BJ (cell line): ENCODE data around the gene DLG5. TPM values are rescaled to one million over a fixed set of nuclear protein-coding genes. Genes with fewer than 3 reads are reported as not detected.

Experiments
- CTCF ChIA-PET: fragments of 350-600 bp; formaldehyde crosslinking; extraction: SDS; loops from one replicate; lab custom pipeline; 2021; ENCODE audit warnings: antibody characterized with exemption, inconsistent platforms; lab: Yijun Ruan, JAX
- POLR2A ChIA-PET: fragments of 300-600 bp; sonication (Branson Sonifier 250); formaldehyde crosslinking; extraction: SDS; loops from one replicate; lab custom pipeline; 2021; ENCODE audit warnings: antibody characterized with exemption; lab: Charles Lee
- DNase-seq: peaks from one replicate; pipeline ENCODE4 v3.0.0-alpha.2; 2011; ENCODE audit warnings: low read depth
- H3K27me3 ChIP-seq: 2 replicates; pipeline ENCODE4 v1.6.0; 2011; ENCODE audit warnings: low read length; ENCODE audit not compliant: control insufficient read depth, insufficient read depth
- H3K36me3 ChIP-seq: 2 replicates; pipeline ENCODE4 v1.5.1; 2011; ENCODE audit warnings: low read length; ENCODE audit not compliant: control insufficient read depth, insufficient read depth
- H3K4me3 ChIP-seq: 2 replicates; pipeline ENCODE4 v1.5.1; 2011; ENCODE audit warnings: low read depth, mild to moderate bottlenecking, control low read depth, low read length
- polyA plus RNA-seq: library from polyadenylated mRNA; depleted of rRNA; stranded (reverse); fragments of >200 nt; gene quantifications from 2 replicates; pipeline ENCODE4 v1.2.3, GENCODE V29; 2011
- TF ChIP-seq, protein P1 (sequence below): IDR thresholded peaks from 2 replicates; pipeline ENCODE4 v1.5.1; 2011; ENCODE audit warnings: low read depth, mild to moderate bottlenecking, control low read depth, inconsistent platforms, low read length, moderate library complexity; ENCODE audit not compliant: insufficient read depth

DLG5 gene
- polyA plus RNA-seq, 1 experiment: 21.9 TPM

DNA sequence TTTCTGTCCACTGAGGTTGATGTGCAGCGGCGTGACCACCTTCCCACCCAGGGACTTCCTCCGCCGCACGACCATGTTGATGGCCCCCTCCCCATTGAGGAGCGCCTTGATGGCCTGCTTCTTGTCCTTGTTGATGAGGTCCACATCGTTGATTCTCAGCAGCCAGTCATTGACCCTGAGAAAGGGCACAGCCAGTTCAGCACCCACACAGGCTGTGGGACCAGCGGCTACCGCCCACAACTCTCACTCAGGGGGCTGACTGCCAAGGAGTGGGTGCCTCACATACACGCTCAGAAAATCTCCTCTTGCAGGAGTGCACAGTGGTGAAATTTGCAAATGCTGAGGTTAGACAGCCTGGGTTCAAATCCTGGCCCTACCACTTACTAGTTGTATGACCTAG is 97.2 kb downstream of the DLG5 start:
- peaks cover 27% of the 10 kb centered on the region for H3K36me3 ChIP-seq
- H3K27me3 ChIP-seq: no peaks in the 10 kb centered on the region
- no peak for DNase-seq
- ChIA-PET POLR2A (no interaction called here), CTCF (no interaction called here)
- TF ChIP-seq, protein P1, sequence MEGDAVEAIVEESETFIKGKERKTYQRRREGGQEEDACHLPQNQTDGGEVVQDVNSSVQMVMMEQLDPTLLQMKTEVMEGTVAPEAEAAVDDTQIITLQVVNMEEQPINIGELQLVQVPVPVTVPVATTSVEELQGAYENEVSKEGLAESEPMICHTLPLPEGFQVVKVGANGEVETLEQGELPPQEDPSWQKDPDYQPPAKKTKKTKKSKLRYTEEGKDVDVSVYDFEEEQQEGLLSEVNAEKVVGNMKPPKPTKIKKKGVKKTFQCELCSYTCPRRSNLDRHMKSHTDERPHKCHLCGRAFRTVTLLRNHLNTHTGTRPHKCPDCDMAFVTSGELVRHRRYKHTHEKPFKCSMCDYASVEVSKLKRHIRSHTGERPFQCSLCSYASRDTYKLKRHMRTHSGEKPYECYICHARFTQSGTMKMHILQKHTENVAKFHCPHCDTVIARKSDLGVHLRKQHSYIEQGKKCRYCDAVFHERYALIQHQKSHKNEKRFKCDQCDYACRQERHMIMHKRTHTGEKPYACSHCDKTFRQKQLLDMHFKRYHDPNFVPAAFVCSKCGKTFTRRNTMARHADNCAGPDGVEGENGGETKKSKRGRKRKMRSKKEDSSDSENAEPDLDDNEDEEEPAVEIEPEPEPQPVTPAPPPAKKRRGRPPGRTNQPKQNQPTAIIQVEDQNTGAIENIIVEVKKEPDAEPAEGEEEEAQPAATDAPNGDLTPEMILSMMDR: no peak
- no peak overlapping the region for H3K4me3 ChIP-seq

DNA sequence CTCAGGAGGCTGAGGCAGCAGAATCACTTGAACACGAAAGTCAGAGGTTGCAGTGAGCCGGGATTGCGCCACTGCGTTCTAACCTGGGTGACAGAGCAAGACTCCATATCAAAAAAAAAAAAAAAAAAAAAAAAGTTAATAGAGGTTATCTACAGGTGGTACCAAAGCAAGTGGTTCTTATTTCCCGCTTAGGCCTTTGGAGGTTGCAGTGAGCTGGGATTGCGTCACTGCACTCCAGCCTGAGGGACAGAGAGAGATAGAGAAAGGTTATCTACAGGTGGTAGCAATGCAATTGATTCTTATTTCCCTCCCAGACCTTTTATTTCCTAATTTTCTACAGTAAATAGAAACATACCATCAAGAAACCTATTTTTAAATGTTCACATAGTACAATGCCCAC is 98.2 kb downstream of the DLG5 start:
- Histone ChIP-seq H3K36me3 (peaks cover 21% of the 10 kb centered on the region), H3K27me3 (no peaks in the 10 kb centered on the region), H3K4me3 (no peak overlapping the region)
- TF ChIP-seq, protein P1: no peak
- DNase-seq: no peak
- ChIA-PET CTCF (no interaction called here), POLR2A (no interaction called here)

DNA sequence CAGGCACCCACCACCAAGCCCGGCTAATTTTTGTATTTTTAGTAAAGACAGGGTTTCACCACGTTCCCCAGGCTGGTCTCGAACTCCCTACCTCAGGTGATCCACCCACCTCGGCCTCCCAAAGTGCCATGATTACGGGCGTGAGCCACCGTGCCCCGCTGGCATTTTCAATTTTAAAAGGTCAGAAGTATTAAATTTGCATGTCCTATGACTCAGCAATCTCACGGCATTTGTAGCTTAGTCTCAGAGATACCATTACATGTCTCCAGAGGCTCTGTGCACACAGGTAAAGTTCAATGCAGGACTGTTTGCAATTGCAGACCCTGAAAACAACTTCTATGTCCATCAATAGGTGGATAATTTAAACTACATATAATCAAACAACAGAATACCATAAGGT is 99.2 kb downstream of the DLG5 start:
- CTCF ChIA-PET: no interaction called here
- TF ChIP-seq, protein P1: no peak
- H3K36me3 ChIP-seq: peaks cover 15% of the 10 kb centered on the region
- POLR2A ChIA-PET: no interaction called here
- no peak overlapping the region for H3K4me3 ChIP-seq
- no peaks in the 10 kb centered on the region for H3K27me3 ChIP-seq
- no peak for DNase-seq

DNA sequence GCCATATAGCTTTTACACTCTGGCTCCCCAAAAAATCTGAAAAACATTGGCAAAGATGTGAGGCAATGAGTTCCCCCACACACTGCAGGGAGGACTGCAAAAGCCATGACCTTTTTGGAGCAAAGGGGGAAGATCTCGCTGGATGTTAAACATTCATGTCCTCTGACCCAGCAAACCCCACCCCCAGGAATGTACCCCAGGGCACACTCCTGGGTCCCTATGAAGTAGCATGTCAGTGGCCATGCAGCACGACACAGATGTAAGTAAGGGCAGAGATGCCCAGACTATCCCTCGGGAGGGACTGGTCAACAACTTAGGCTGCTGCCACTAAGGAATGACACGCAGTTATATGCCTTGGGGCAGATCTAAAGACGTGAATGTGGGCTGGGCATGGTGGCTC is 100.6 kb downstream of the DLG5 start:
- CTCF ChIA-PET: interaction anchor here (1.1 kb wide), 1 partner anchor 11 kb away, joined by 4 read pairs; no protein-coding TSS in a partner anchor
- POLR2A ChIA-PET: no interaction called here
- peaks cover 18% of the 10 kb centered on the region for H3K36me3 ChIP-seq

DNA sequence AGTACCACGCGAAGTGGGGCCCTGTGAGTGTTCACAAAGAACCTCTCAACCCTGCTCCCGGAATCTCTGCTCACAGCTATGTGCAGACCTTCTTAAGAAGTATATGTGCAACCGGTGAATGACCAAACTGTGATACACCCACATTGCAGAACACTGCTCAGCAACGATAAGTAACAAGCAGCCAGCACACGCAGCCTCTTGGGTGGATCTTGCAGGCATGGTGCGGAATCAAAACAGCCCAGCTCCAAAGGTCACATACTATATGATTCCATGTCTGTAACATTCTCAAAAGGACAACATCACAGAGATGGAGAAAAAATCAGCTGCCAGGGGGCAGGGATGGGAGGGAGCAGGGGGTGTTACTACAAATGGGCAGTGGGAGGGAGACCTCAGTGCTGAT is 101.6 kb downstream of the DLG5 start:
- CTCF ChIA-PET: interaction anchor here (0.6 to 1.9 kb wide), 3 partner anchors 9 to 94 kb away, joined by 3 to 5 read pairs (median 3); no protein-coding TSS in a partner anchor

More for the DNA sequence above, 100.6 kb downstream of the DLG5 start:
- Histone ChIP-seq H3K4me3 (no peak overlapping the region), H3K27me3 (no peaks in the 10 kb centered on the region)
- TF ChIP-seq, protein P1: no peak
- no peak for DNase-seq

More for the DNA sequence above, 101.6 kb downstream of the DLG5 start:
- no peak for DNase-seq
- POLR2A ChIA-PET: no interaction called here
- no peaks in the 10 kb centered on the region for H3K27me3 ChIP-seq
- peaks cover 17% of the 10 kb centered on the region for H3K36me3 ChIP-seq
- H3K4me3 ChIP-seq: no peak overlapping the region
- TF ChIP-seq, protein P1: no peak
